Neuronal stem cell (in vitro differentiated cells): ENCODE data around the gene CEP43.
A peak's percentile ranks its signal among the peaks of the same experiment; 100 is the strongest.

Experiments used
- DNase-seq: peaks from one replicate; pipeline ENCODE4 v3.0.0-alpha.2; 2013; ENCODE audit warnings: low spot score
- H2AFZ ChIP-seq: one replicate; pipeline ENCODE4 v1.6.1; 2013; ENCODE audit warnings: mild to moderate bottlenecking, low read length, inconsistent platforms
- H2AK5ac ChIP-seq: 2 replicates; pipeline ENCODE4 v1.6.1; 2013; ENCODE audit warnings: low read depth, mild to moderate bottlenecking, inconsistent platforms, low read length, moderate library complexity, mixed read lengths
- H2BK120ac ChIP-seq: 2 replicates; pipeline ENCODE4 v1.6.1; 2013; ENCODE audit warnings: low read depth, mild to moderate bottlenecking, inconsistent platforms, low read length, moderate library complexity, mixed read lengths
- H2BK12ac ChIP-seq: one replicate; pipeline ENCODE4 v1.6.1; 2013; ENCODE audit warnings: low read length, inconsistent platforms
- H2BK15ac ChIP-seq: 2 replicates; pipeline ENCODE4 v1.6.1; 2013; ENCODE audit warnings: mild to moderate bottlenecking, low read length, inconsistent platforms, mixed read lengths
- H2BK5ac ChIP-seq: one replicate; pipeline ENCODE4 v1.6.1; 2013; ENCODE audit warnings: inconsistent platforms, mild to moderate bottlenecking, low read length, moderate library complexity
- H3K14ac ChIP-seq: one replicate; pipeline ENCODE4 v1.6.1; 2013; ENCODE audit warnings: low read length, inconsistent platforms
- H3K18ac ChIP-seq: 2 replicates; pipeline ENCODE4 v1.6.1; 2013; ENCODE audit warnings: low read length, inconsistent platforms
- H3K23ac ChIP-seq: 2 replicates; pipeline ENCODE4 v1.6.1; 2013; ENCODE audit warnings: low read depth, mild to moderate bottlenecking, mixed read lengths, low read length, inconsistent platforms; ENCODE audit not compliant: poor library complexity
- H3K27ac ChIP-seq: replicated peaks from 3 replicates; pipeline ENCODE4 v1.5.1; 2013; ENCODE audit warnings: low read length, inconsistent platforms
- H3K27me3 ChIP-seq, 3 experiments: 2 replicates each; pipeline ENCODE4 v1.6.1; 2013; ENCODE audit warnings: low read length in 3 of 3, mild to moderate bottlenecking in 2 of 3, inconsistent platforms in 1 of 3, low read depth in 1 of 3, mixed read lengths in 1 of 3, moderate library complexity in 1 of 3; ENCODE audit not compliant: control insufficient read depth in 3 of 3, insufficient read depth in 3 of 3
- H3K36me3 ChIP-seq, 2 donors: replicated peaks in 1 of 2; 2 replicates each; pipeline ENCODE4 v1.6.1; 2013; ENCODE audit warnings: low read length in 2 of 2; ENCODE audit not compliant: control insufficient read depth in 2 of 2, insufficient read depth in 2 of 2
- H3K4ac ChIP-seq: 2 replicates; pipeline ENCODE4 v1.6.1; 2013; ENCODE audit warnings: inconsistent platforms, mild to moderate bottlenecking, low read length, moderate library complexity
- H3K4me1 ChIP-seq, 2 donors: 1 replicate in 1 of 2; 2 replicates in 1 of 2; pipeline ENCODE4 v1.6.1; 2013; ENCODE audit warnings: low read length in 2 of 2, low read depth in 1 of 2; ENCODE audit not compliant: control insufficient read depth in 2 of 2, insufficient read depth in 1 of 2
- H3K4me2 ChIP-seq: one replicate; pipeline ENCODE4 v1.6.1; 2013; ENCODE audit warnings: mild to moderate bottlenecking, low read length, inconsistent platforms; ENCODE audit not compliant: insufficient read depth, poor library complexity, severe bottlenecking
- H3K4me3 ChIP-seq, 2 donors: 2 replicates each; pipeline ENCODE4 v1.5.1; 2013; ENCODE audit warnings: low read length in 2 of 2, mild to moderate bottlenecking in 2 of 2, inconsistent platforms in 1 of 2, moderate library complexity in 1 of 2
- H3K79me1 ChIP-seq: one replicate; pipeline ENCODE4 v1.6.1; 2013; ENCODE audit warnings: low read depth, mild to moderate bottlenecking, inconsistent platforms, low read length, moderate library complexity
- H3K9ac ChIP-seq: one replicate; pipeline ENCODE4 v1.6.1; 2013; ENCODE audit warnings: mild to moderate bottlenecking, low read depth, low read length, inconsistent platforms; ENCODE audit not compliant: poor library complexity
- H3K9me3 ChIP-seq, 2 donors: replicated peaks in 1 of 2; 2 replicates each; pipeline versions ENCODE3 to v1.6.1; 2013; ENCODE audit warnings: low read length in 2 of 2, mild to moderate bottlenecking in 2 of 2, inconsistent platforms in 1 of 2, low read depth in 1 of 2, mixed read lengths in 1 of 2, moderate library complexity in 1 of 2; ENCODE audit not compliant: control insufficient read depth in 2 of 2, insufficient read depth in 1 of 2
- H4K8ac ChIP-seq: one replicate; pipeline ENCODE4 v1.6.1; 2013; ENCODE audit warnings: low read depth, mild to moderate bottlenecking, inconsistent platforms, low read length, moderate library complexity
- H4K91ac ChIP-seq: one replicate; pipeline ENCODE4 v1.6.1; 2013; ENCODE audit warnings: low read length, low read depth, mild to moderate bottlenecking, inconsistent platforms; ENCODE audit not compliant: poor library complexity
- WGBS, 2 donors: extraction: QIAGEN DNeasy Blood & Tissue Kit; methylation state at CpG; one replicate each; pipeline ENCODE4 v1.1.7; 2013; ENCODE audit warnings: missing lambda C conversion rate in 2 of 2, mixed read lengths in 1 of 2; ENCODE audit not compliant: insufficient read length in 2 of 2, insufficient replicate concordance in 1 of 2; ENCODE audit errors: extremely low coverage in 2 of 2; 5-methylcytosine and 5-hydroxymethylcytosine counted together

Gene CEP43

DNA sequence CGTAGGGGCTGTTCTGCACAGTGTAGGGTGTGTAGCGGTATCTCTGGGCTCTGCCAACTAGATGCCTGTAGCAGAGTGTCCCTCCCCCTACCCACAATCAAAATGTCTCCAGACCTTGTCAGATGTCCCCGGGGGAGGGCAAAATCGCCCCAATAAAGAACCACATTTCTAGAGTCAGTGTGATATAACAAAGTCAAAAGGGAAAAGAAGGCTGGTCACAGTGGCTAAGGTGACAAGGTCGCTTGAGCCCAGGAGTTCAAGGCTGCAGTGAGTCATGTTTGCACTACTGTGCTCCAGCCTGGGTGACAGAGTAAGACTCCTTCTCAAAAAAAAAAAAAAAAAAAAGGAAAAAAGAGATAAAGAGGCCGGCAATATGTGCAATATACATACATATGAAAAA is 11.7 kb upstream of the CEP43 start:
- no peak for DNase-seq
- H3K4me3 ChIP-seq = no peak overlapping the region
- H3K36me3 ChIP-seq = peaks cover 16 to 31% of the 10 kb centered on the region in 2 donors
- no peak overlapping the region for H2BK15ac ChIP-seq
- no peak overlapping the region for H2AFZ ChIP-seq
- H3K9ac ChIP-seq = no peak overlapping the region
- no peak overlapping the region for H3K23ac ChIP-seq
- no peak overlapping the region for H3K4me2 ChIP-seq
- H3K4me1 ChIP-seq = peaks cover 0 to 4% of the 10 kb centered on the region in 2 donors
- H2BK5ac ChIP-seq = no peak overlapping the region
- no peak overlapping the region for H3K18ac ChIP-seq
- H3K27me3 ChIP-seq = peaks cover 0 to 1% (median 0%) of the 10 kb centered on the region in 3 experiments
- H3K14ac ChIP-seq = no peak overlapping the region
- peaks cover 2% of the 10 kb centered on the region for H3K79me1 ChIP-seq
- H3K4ac ChIP-seq = no peak overlapping the region
- H4K91ac ChIP-seq = no peak overlapping the region
- no CpG with 5 or more reads among the region's 6 CpGs for WGBS, 2 donors
- no peak overlapping the region for H2BK120ac ChIP-seq
- H2BK12ac ChIP-seq = no peak overlapping the region
- H3K9me3 ChIP-seq = peaks cover 16 to 22% of the 10 kb centered on the region in 2 donors
- no peak overlapping the region for H3K27ac ChIP-seq
- no peak overlapping the region for H4K8ac ChIP-seq
- no peak overlapping the region for H2AK5ac ChIP-seq

DNA sequence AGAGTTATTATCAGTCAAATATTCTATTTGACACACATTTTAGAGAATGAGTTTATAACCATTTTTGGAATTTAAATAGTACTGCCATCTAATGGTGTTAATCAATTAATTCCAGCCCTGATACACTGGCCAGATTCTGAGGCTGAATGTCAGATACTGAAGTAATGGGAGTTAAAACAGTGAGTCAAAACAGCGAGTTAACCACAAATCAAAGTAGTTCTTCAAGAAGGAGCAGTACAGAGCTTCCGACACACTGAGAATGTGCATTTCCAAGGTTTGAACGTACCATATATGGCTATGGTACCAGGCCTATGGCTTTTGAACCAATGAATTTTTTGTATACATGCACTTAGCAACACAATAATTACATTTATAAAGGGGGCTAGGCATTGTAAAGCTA is 11.3 kb upstream of the CEP43 start:
- H3K4me1 ChIP-seq = peaks cover 0 to 4% of the 10 kb centered on the region in 2 donors
- H4K8ac ChIP-seq = no peak overlapping the region
- no peak overlapping the region for H3K9ac ChIP-seq
- no peak overlapping the region for H2BK5ac ChIP-seq
- H4K91ac ChIP-seq = no peak overlapping the region
- H2AK5ac ChIP-seq = no peak overlapping the region
- peaks cover 0 to 1% (median 0%) of the 10 kb centered on the region in 3 experiments for H3K27me3 ChIP-seq
- H3K14ac ChIP-seq = no peak overlapping the region
- H3K4ac ChIP-seq = no peak overlapping the region
- H2BK120ac ChIP-seq = no peak overlapping the region
- H2BK15ac ChIP-seq = no peak overlapping the region
- no peak overlapping the region for H3K4me2 ChIP-seq
- DNase-seq = no peak
- WGBS, 2 donors = no CpG with 5 or more reads among the region's 3 CpGs
- H3K18ac ChIP-seq = no peak overlapping the region
- peaks cover 14 to 31% of the 10 kb centered on the region in 2 donors for H3K36me3 ChIP-seq
- H3K23ac ChIP-seq = no peak overlapping the region
- H2AFZ ChIP-seq = no peak overlapping the region
- no peak overlapping the region for H2BK12ac ChIP-seq
- H3K4me3 ChIP-seq = no peak overlapping the region
- H3K27ac ChIP-seq = no peak overlapping the region
- H3K79me1 ChIP-seq = peaks cover 2% of the 10 kb centered on the region
- peaks cover 15 to 22% of the 10 kb centered on the region in 2 donors for H3K9me3 ChIP-seq

DNA sequence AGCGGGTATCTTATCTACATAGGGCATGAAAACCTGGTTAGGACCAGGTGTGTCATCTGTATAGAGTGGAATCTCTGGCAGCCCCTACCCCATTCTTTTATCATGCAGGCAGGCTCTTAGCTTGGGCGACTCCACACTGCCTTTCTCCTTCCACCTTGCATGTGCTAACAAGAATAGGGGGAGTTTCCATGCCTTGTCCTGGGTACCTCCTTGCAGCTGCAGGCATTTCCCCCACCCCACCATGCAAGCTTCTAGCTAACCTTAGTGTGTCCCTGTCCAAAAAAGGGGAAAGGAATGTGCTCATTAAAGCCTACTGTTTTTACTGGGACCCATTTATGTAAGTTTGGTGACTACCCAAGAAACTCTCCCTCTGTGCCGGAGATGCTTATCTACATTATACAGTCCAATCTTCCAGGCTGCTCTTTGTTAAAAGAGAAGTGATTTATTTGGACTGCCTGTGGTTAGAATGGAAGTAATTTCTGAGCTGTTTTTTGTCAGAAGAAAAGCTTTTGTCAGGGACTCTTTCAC is 10.5 kb upstream of the CEP43 start:
- H3K27me3 ChIP-seq = peaks cover 0 to 1% (median 0%) of the 10 kb centered on the region in 3 experiments
- no peak overlapping the region for H3K14ac ChIP-seq
- no peak overlapping the region for H2AK5ac ChIP-seq
- no peak overlapping the region for H3K23ac ChIP-seq
- no peak overlapping the region for H4K91ac ChIP-seq
- no peak overlapping the region for H3K4ac ChIP-seq
- no peak overlapping the region for H2BK120ac ChIP-seq
- H3K18ac ChIP-seq = no peak overlapping the region
- H3K79me1 ChIP-seq = peaks cover 2% of the 10 kb centered on the region
- no peak for DNase-seq
- no peak overlapping the region for H2BK5ac ChIP-seq
- no CpG with 5 or more reads among the region's 3 CpGs for WGBS, 2 donors
- no peak overlapping the region for H4K8ac ChIP-seq
- H3K4me3 ChIP-seq = no peak overlapping the region
- peaks cover 14 to 20% of the 10 kb centered on the region in 2 donors for H3K9me3 ChIP-seq
- H3K4me2 ChIP-seq = no peak overlapping the region
- no peak overlapping the region for H2AFZ ChIP-seq
- H3K4me1 ChIP-seq = peaks cover 0 to 4% of the 10 kb centered on the region in 2 donors
- no peak overlapping the region for H3K9ac ChIP-seq
- H2BK15ac ChIP-seq = no peak overlapping the region
- H2BK12ac ChIP-seq = no peak overlapping the region
- peak overlapping the region; percentile 44 for H3K27ac ChIP-seq
- peaks cover 13 to 35% of the 10 kb centered on the region in 2 donors for H3K36me3 ChIP-seq

DNA sequence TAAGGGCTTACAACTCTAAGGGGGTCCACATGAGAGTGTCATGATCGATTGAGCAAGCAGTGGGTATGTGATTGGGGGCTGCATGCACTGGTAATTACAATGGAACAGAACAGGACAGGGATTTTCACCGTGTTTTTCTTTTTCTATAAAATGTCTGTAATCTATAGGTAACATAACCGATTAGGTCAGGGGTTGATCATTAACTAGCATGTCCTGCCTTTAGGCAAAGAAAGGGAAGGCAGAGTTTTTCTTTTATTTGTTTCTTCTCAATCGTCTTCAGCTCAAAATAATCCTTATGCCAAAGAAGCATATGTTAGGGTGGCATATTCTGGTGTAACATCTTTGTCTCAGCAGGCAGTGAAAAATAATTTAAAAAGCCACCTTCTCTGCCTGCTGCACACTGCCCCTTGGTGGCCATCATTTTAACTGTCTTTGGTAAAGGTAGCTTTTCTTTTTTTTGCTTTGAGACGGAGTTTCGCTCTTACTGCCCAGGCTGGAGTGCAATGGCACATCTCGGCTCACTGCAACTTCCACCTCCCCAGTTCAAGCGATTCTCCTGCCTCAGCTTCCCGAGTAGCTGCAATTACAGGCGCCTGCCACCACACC is 9.7 kb upstream of the CEP43 start:
- H2AK5ac ChIP-seq = no peak overlapping the region
- no peak overlapping the region for H2BK120ac ChIP-seq
- H3K36me3 ChIP-seq = peaks cover 15 to 39% of the 10 kb centered on the region in 2 donors
- no peak for DNase-seq
- no peak overlapping the region for H2BK15ac ChIP-seq
- peaks cover 2% of the 10 kb centered on the region for H3K79me1 ChIP-seq
- H3K4me2 ChIP-seq = no peak overlapping the region
- no peak overlapping the region for H4K8ac ChIP-seq
- peaks cover 16 to 20% of the 10 kb centered on the region in 2 donors for H3K9me3 ChIP-seq
- no peak overlapping the region for H2AFZ ChIP-seq
- no peak overlapping the region for H3K23ac ChIP-seq
- no peak overlapping the region for H2BK5ac ChIP-seq
- no peak overlapping the region for H3K27ac ChIP-seq
- H3K4me1 ChIP-seq = peaks cover 0 to 4% of the 10 kb centered on the region in 2 donors
- no peak overlapping the region for H3K9ac ChIP-seq
- no peak overlapping the region for H3K4me3 ChIP-seq
- no peak overlapping the region for H4K91ac ChIP-seq
- H3K4ac ChIP-seq = no peak overlapping the region
- H3K14ac ChIP-seq = no peak overlapping the region
- no CpG with 5 or more reads among the region's 10 CpGs for WGBS, 2 donors
- no peak overlapping the region for H2BK12ac ChIP-seq
- peaks cover 0 to 1% (median 0%) of the 10 kb centered on the region in 3 experiments for H3K27me3 ChIP-seq
- no peak overlapping the region for H3K18ac ChIP-seq
